Uterus (tissue), 4 donors: Measurements from ENCODE around the gene PDLIM4. TPM values are rescaled to one million over a fixed set of nuclear protein-coding genes. Genes with fewer than 3 reads are reported as not detected.

ENCODE experiments used
- DNase-seq, 2 donors: peaks; one replicate each; pipeline ENCODE4 v3.0.0-alpha.2; 2019 to 2020
- H3K27ac ChIP-seq, 2 donors: fragments of 200-600 bp; sonication (generic); 1 replicate in 1 of 2; 2 replicates in 1 of 2; pipeline ENCODE4 v1.5.1; 2016 to 2018
- H3K27me3 ChIP-seq, 2 donors: fragments of 200-600 bp; sonication (generic); one replicate each; pipeline ENCODE4 v1.5.1; 2018 to 2019; ENCODE audit warnings: control low read depth in 1 of 2
- H3K36me3 ChIP-seq, 2 donors: fragments of 200-600 bp; sonication (generic); one replicate each; pipeline ENCODE4 v1.5.1; 2019; ENCODE audit warnings: control low read depth in 1 of 2
- H3K4me1 ChIP-seq, 2 donors: fragments of 200-600 bp; sonication (generic); one replicate each; pipeline ENCODE4 v1.5.1; 2018 to 2019; ENCODE audit warnings: control low read depth in 1 of 2
- H3K4me3 ChIP-seq, 2 donors: fragments of 200-600 bp; sonication (generic); 1 replicate in 1 of 2; 2 replicates in 1 of 2; pipeline ENCODE4 v1.5.1; 2018 to 2019; ENCODE audit warnings: mild to moderate bottlenecking in 1 of 2
- H3K9me3 ChIP-seq, 2 donors: fragments of 200-600 bp; sonication (generic); one replicate each; pipeline ENCODE4 v1.5.1; 2019; ENCODE audit warnings: control low read depth in 1 of 2
- CTCF ChIP-seq, 4 experiments: fragments of 200-600 bp in 2 of 4; fragments of 450-650 bp in 2 of 4; sonication (generic) in 2 of 4; IDR thresholded peaks; one replicate each; pipeline ENCODE4 v1.5.1; 2016 to 2019; ENCODE audit warnings: antibody characterized with exemption in 4 of 4, mild to moderate bottlenecking in 2 of 4, moderate library complexity in 1 of 4
- POLR2A ChIP-seq, 2 donors: fragments of 450-650 bp; IDR thresholded peaks; one replicate each; pipeline ENCODE4 v1.6.1; 2016; ENCODE audit warnings: antibody characterized with exemption in 2 of 2, mild to moderate bottlenecking in 1 of 2, moderate library complexity in 1 of 2
- intact Hi-C: fragments of 100-400 bp; cut with DNase I; formaldehyde crosslinking; loops from one replicate; pipeline ENCODE4 v1.15.1; 2023; ENCODE audit warnings: low total_unique reads
- total RNA-seq, 4 donors: library from RNA; depleted of rRNA in 3 of 4; stranded (reverse); fragments of >200 nt in 3 of 4; gene quantifications; one replicate each; pipeline versions ENCODE4 v1.1.0 to v1.2.4, GENCODE V29; 2014 to 2023
- donor health status: DM: yes; HTN: yes; CAD: no.

Gene PDLIM4
- total RNA-seq, 4 donors from 2014 or later = 14.1 to 148 (median 45.3) TPM

GRCh38 chr5:132296412-132297016, 39.0 kb downstream of the PDLIM4 start:
- TF ChIP-seq CTCF (IDR thresholded peaks at IDR 0.05) (no peak), POLR2A (IDR thresholded peaks at IDR 0.05) (no peak)
- Histone ChIP-seq H3K4me3 (no peak overlapping the region), H3K4me1 (no peaks in the 10 kb centered on the region), H3K9me3 (no peaks in the 10 kb centered on the region), H3K27ac (no peak overlapping the region), H3K36me3 (no peaks in the 10 kb centered on the region), H3K27me3 (no peaks in the 10 kb centered on the region)
- no peak for DNase-seq
- intact Hi-C loops = no loop called here

- no peak for DNase-seq
- Histone ChIP-seq H3K27me3 (no peaks in the 10 kb centered on the region), H3K4me3 (no peak overlapping the region), H3K4me1 (no peaks in the 10 kb centered on the region), H3K36me3 (no peaks in the 10 kb centered on the region), H3K27ac (no peak overlapping the region), H3K9me3 (no peaks in the 10 kb centered on the region)
- TF ChIP-seq CTCF (IDR thresholded peaks at IDR 0.05) = no peak
- no peak for TF ChIP-seq POLR2A (IDR thresholded peaks at IDR 0.05)
- intact Hi-C loops = no loop called here
Observed at GRCh38 chr5:132297211-132297940, 39.9 kb downstream of the PDLIM4 start.

GRCh38 chr5:132298298-132299212, 41.1 kb downstream of the PDLIM4 start:
- Histone ChIP-seq H3K9me3 (no peaks in the 10 kb centered on the region), H3K36me3 (no peaks in the 10 kb centered on the region), H3K27ac (no peak overlapping the region), H3K4me3 (no peak overlapping the region), H3K4me1 (no peaks in the 10 kb centered on the region), H3K27me3 (no peaks in the 10 kb centered on the region)
- TF ChIP-seq POLR2A (IDR thresholded peaks at IDR 0.05) = no peak
- no peak for TF ChIP-seq CTCF (IDR thresholded peaks at IDR 0.05)
- DNase-seq = no peak
- intact Hi-C loops = no loop called here

- DNase-seq = no peak
- TF ChIP-seq CTCF (IDR thresholded peaks at IDR 0.05) (no peak), POLR2A (IDR thresholded peaks at IDR 0.05) (no peak)
- Histone ChIP-seq H3K27ac (no peak overlapping the region), H3K9me3 (peaks cover 0 to 5% of the 10 kb centered on the region in 2 donors), H3K4me3 (no peak overlapping the region), H3K36me3 (no peaks in the 10 kb centered on the region), H3K27me3 (no peaks in the 10 kb centered on the region), H3K4me1 (no peaks in the 10 kb centered on the region)
- intact Hi-C loops = no loop called here
Observed at GRCh38 chr5:132299917-132300316, 42.4 kb downstream of the PDLIM4 start.
